Measurements from ENCODE around the gene SCAF8.

- no peak for TF ChIP-seq CTCF (IDR thresholded peaks at IDR 0.05)
- no peak for TF ChIP-seq POLR2A (IDR thresholded peaks at IDR 0.05)
These were observed 27.6 kb upstream of the SCAF8 start for GRCh38 chr6:154705471-154706113.

All from sigmoid colon (tissue), 3 donors.